Smooth muscle cell (in vitro differentiated cells): ENCODE results near the gene NPFF. TPM values are rescaled to one million over a fixed set of nuclear protein-coding genes. Genes with fewer than 3 reads are reported as not detected.

Experiments used
- DNase-seq: peaks from one replicate; lab custom pipeline; 2025; ENCODE audit not compliant: unreplicated experiment; lab: John Stamatoyannopoulos, UW
- H2AFZ ChIP-seq: fragments of 200-600 bp; sonication (generic); 2 replicates; pipeline ENCODE4 v1.6.0; 2016; ENCODE audit warnings: antibody characterized with exemption, low read depth, mild to moderate bottlenecking
- H3F3A ChIP-seq: fragments of 200-600 bp; sonication (generic); 2 replicates; pipeline ENCODE4 v1.6.0; 2017; ENCODE audit warnings: antibody characterized with exemption, low read depth
- H3K27ac ChIP-seq: fragments of 200-600 bp; sonication (generic); 2 replicates; pipeline ENCODE4 v1.5.1; 2016; ENCODE audit warnings: low read depth, mild to moderate bottlenecking
- H3K27me3 ChIP-seq: fragments of 200-600 bp; sonication (generic); 2 replicates; pipeline ENCODE4 v1.6.1; 2016; ENCODE audit warnings: low read depth, mild to moderate bottlenecking
- H3K36me3 ChIP-seq: fragments of 200-600 bp; sonication (generic); 2 replicates; pipeline ENCODE4 v1.5.1; 2016; ENCODE audit warnings: low read depth
- H3K4me1 ChIP-seq: fragments of 200-600 bp; sonication (generic); 2 replicates; pipeline ENCODE4 v1.5.1; 2016; ENCODE audit warnings: low read depth
- H3K4me2 ChIP-seq: fragments of 200-600 bp; sonication (generic); 2 replicates; pipeline ENCODE4 v1.6.0; 2016; ENCODE audit warnings: mild to moderate bottlenecking
- H3K4me3 ChIP-seq: fragments of 200-600 bp; sonication (generic); 2 replicates; pipeline ENCODE4 v1.5.1; 2016; ENCODE audit warnings: mild to moderate bottlenecking
- H3K79me2 ChIP-seq: fragments of 200-600 bp; sonication (generic); 2 replicates; pipeline ENCODE4 v1.6.0; 2016; ENCODE audit warnings: low read depth, mild to moderate bottlenecking
- H3K9ac ChIP-seq: fragments of 200-600 bp; sonication (generic); 2 replicates; pipeline ENCODE4 v1.6.0; 2016; ENCODE audit warnings: low read depth
- H3K9me3 ChIP-seq: fragments of 200-600 bp; sonication (generic); replicated peaks from 2 replicates; pipeline ENCODE4 v1.5.1; 2016; ENCODE audit warnings: low read depth
- H4K20me1 ChIP-seq: fragments of 200-600 bp; sonication (generic); 2 replicates; pipeline ENCODE4 v1.6.0; 2016; ENCODE audit warnings: low read depth
- WGBS: methylation state at CpG from one replicate; pipeline ENCODE4 v1.1.7; 2016; ENCODE audit warnings: low lambda C conversion rate; 5-methylcytosine and 5-hydroxymethylcytosine counted together
- polyA plus RNA-seq: library from polyadenylated mRNA; unstranded; fragments of >200 nt; fragmentation: Nextera tagmentation; extraction: Ambion mirVana; gene quantifications from 2 replicates; pipeline ENCODE4 v1.2.1, GENCODE V29; 2016
- total RNA-seq: library from RNA; depleted of rRNA; stranded (reverse); fragments of >200 nt; gene quantifications from 2 replicates; pipeline ENCODE4 v1.2.3, GENCODE V29; 2014
- TF ChIP-seq, protein P1 (sequence below): fragments of 200-600 bp; sonication (generic); IDR thresholded peaks from 2 replicates; pipeline ENCODE4 v1.5.1; 2017; ENCODE audit warnings: borderline replicate concordance, mild to moderate bottlenecking, antibody characterized with exemption; ENCODE audit not compliant: insufficient read depth, poor library complexity, severe bottlenecking

NPFF gene
- total and polyA plus RNA-seq, 2 experiments from 2014 or later: 0.38 TPM; not detected in 1

DNA sequence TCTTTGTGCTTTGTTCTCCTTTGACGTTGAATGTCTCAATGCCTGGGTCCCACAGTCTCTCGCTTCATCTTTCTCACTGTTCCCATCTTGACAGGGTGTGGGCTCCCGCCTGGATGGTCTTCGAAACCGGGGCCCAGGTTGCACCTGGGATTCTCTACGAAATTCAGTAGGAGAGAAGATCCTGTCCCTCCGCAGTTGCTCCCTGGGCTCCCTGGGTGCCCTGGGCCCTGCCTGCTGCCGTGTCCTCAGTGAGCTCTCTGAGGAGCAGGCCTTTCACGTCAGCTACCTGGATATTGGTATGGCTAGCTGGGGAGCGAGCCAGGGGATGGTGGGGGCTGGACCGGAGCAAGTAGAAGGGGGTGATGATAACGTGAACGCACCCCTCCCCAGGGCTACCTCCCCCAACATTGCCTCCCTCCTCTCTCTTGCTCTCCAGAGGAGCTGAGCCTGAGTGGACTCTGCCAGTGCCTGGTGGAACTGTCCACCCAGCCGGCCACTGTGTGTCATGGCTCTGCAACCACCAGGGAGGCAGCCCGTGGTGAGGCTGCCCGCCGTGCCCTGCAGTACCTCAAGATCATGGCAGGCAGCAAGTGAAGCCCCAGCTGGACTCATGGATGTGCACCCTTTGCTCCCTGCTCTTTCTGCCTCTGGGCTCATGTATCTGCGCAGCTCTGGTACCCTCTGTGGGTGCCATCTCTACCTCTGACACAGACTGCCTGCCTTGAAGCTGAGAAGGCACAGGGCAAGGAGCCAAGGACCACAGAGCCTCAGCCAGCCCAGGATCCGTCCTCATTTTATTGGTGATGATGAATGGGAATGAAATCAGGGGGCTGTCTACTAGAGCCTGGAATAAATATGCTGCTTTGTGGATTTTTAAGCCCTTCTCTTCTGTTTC, 1.5 kb downstream of the NPFF start:
- peaks cover 9% of the 10 kb centered on the region for H3K4me1 ChIP-seq
- no peak overlapping the region for H3K9ac ChIP-seq
- H3F3A ChIP-seq: peaks cover 8% of the 10 kb centered on the region
- no peaks in the 10 kb centered on the region for H3K9me3 ChIP-seq
- no peak overlapping the region for H3K4me3 ChIP-seq
- H3K4me2 ChIP-seq: no peak overlapping the region
- H4K20me1 ChIP-seq: no peaks in the 10 kb centered on the region
- H3K27me3 ChIP-seq: no peaks in the 10 kb centered on the region
- no peaks in the 10 kb centered on the region for H3K36me3 ChIP-seq
- no peak for DNase-seq
- TF ChIP-seq, protein P1, sequence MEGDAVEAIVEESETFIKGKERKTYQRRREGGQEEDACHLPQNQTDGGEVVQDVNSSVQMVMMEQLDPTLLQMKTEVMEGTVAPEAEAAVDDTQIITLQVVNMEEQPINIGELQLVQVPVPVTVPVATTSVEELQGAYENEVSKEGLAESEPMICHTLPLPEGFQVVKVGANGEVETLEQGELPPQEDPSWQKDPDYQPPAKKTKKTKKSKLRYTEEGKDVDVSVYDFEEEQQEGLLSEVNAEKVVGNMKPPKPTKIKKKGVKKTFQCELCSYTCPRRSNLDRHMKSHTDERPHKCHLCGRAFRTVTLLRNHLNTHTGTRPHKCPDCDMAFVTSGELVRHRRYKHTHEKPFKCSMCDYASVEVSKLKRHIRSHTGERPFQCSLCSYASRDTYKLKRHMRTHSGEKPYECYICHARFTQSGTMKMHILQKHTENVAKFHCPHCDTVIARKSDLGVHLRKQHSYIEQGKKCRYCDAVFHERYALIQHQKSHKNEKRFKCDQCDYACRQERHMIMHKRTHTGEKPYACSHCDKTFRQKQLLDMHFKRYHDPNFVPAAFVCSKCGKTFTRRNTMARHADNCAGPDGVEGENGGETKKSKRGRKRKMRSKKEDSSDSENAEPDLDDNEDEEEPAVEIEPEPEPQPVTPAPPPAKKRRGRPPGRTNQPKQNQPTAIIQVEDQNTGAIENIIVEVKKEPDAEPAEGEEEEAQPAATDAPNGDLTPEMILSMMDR: no peak
- no peak overlapping the region for H3K27ac ChIP-seq
- WGBS: 96% methylated on average over 19 of the region's 19 CpGs
- peaks cover 8% of the 10 kb centered on the region for H3K79me2 ChIP-seq
- H2AFZ ChIP-seq: no peak overlapping the region

DNA sequence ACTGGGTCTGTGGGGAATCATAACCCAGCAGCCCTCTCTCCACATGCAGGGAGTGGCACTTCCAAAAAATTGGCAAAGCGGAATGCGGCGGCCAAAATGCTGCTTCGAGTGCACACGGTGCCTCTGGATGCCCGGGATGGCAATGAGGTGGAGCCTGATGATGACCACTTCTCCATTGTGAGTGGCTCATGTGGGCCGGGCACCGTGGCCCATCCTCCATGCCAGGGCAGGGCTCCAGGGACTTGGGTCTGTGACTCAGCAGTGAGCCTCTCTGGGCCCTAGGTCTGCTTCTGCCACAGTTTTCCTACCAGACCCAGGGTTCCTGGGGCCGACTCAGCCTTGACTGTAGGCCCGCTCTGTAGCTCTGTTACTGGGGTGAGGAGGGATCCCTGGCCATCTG, 2.2 kb downstream of the NPFF start:
- no peak overlapping the region for H3K9ac ChIP-seq
- DNase-seq: no peak
- WGBS: 96% methylated on average over 10 of the region's 10 CpGs

DNA sequence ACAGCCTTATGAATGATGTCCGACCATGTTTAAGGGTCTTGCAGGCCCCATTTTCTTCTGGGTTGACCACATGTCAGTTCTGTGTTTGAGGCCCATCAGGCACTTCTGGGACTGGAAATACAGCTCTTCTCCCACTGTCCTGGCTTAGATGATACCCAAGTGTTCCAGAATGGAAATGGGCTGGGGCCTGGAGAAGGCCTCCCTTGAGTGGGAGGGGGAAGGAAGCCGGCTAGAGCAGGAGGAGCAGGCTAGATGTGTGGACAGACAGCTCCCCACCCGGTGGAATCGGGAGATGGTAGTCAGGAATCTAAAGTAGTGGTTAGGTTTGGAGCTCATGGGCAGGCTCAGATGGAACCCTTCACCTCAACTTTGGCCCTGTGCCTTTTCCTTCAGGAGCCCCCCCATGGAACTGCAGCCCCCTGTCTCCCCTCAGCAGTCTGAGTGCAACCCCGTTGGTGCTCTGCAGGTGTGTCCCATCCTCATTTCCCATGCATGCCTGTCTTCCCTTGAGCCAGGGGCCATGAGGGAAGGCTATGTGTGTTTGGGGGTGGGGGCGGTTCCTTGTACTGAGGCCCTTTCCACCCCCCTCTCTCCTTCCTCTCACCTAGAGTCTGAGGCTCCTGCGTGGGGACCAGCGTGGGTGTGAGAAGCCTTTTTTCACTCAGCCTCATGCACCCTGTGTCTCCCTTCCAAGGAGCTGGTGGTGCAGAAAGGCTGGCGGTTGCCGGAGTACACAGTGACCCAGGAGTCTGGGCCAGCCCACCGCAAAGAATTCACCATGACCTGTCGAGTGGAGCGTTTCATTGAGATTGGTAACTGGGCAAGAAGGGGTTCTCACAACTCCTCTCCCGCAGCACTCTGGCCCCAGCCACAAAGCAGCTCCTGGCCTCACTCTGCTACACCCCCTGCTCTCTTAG, 3.0 kb downstream of the NPFF start:
- H3K79me2 ChIP-seq: peaks cover 8% of the 10 kb centered on the region
- H2AFZ ChIP-seq: no peak overlapping the region
- no peaks in the 10 kb centered on the region for H3K27me3 ChIP-seq
- H3F3A ChIP-seq: peaks cover 13% of the 10 kb centered on the region
- WGBS: 91% methylated on average over 14 of the region's 14 CpGs
- no peaks in the 10 kb centered on the region for H3K36me3 ChIP-seq
- no peaks in the 10 kb centered on the region for H3K9me3 ChIP-seq
- no peak overlapping the region for H3K27ac ChIP-seq
- H3K4me1 ChIP-seq: peaks cover 17% of the 10 kb centered on the region
- TF ChIP-seq, protein P1: no peak
- no peak overlapping the region for H3K9ac ChIP-seq
- H4K20me1 ChIP-seq: no peaks in the 10 kb centered on the region
- no peak overlapping the region for H3K4me3 ChIP-seq
- DNase-seq: no peak
- H3K4me2 ChIP-seq: no peak overlapping the region

More for the DNA sequence above, 2.2 kb downstream of the NPFF start:
- Histone ChIP-seq H3K4me2 (no peak overlapping the region), H3K79me2 (peaks cover 8% of the 10 kb centered on the region), H3F3A (peaks cover 10% of the 10 kb centered on the region), H3K9me3 (no peaks in the 10 kb centered on the region), H2AFZ (no peak overlapping the region), H3K36me3 (no peaks in the 10 kb centered on the region), H4K20me1 (no peaks in the 10 kb centered on the region), H3K27ac (no peak overlapping the region), H3K4me3 (no peak overlapping the region), H3K27me3 (no peaks in the 10 kb centered on the region), H3K4me1 (peaks cover 12% of the 10 kb centered on the region)
- TF ChIP-seq, protein P1: no peak
